K562 (cell line): ENCODE measurements around the gene UBE2D2. TPM values are rescaled to one million over a fixed set of nuclear protein-coding genes. Genes with fewer than 3 reads are reported as not detected.

ENCODE experiments used
- ATF1 ChIP-seq, 2 experiments: fragments of 450-650 bp in 1 of 2; IDR thresholded peaks; 2 replicates each; pipeline ENCODE4 v1.6.1; 2016; ENCODE audit warnings: missing compliant biosample characterization in 1 of 2, missing genetic modification characterization in 1 of 2
- CEBPB ChIP-seq: fragments of 450-650 bp; IDR thresholded peaks from 2 replicates; pipeline ENCODE4 v1.6.1; 2016; ENCODE audit warnings: missing genetic modification characterization, missing compliant biosample characterization
- EWSR1 ChIP-seq: fragments of 450-650 bp; IDR thresholded peaks from 2 replicates; pipeline ENCODE4 v1.6.1; 2018; ENCODE audit warnings: borderline replicate concordance, mild to moderate bottlenecking, low read depth, moderate library complexity; ENCODE audit not compliant: partially characterized antibody
- FOXP1 ChIP-seq: sonication (generic); formaldehyde crosslinking; IDR thresholded peaks from 2 replicates; pipeline ENCODE4 v1.8.0; 2022; ENCODE audit warnings: mild to moderate bottlenecking, missing genetic modification reagents
- HIVEP1 ChIP-seq: fragments of 250-450 bp; sonication (Bioruptor Pico); IDR thresholded peaks from 2 replicates; pipeline ENCODE4 v1.4.0; 2020; ENCODE audit warnings: mild to moderate bottlenecking
- HNRNPK ChIP-seq: fragments of 200-400 bp; formaldehyde crosslinking; IDR thresholded peaks from one replicate; pipeline ENCODE4 v1.6.1; 2018; ENCODE audit warnings: mild to moderate bottlenecking, low read depth, low read length; ENCODE audit not compliant: poor library complexity, severe bottlenecking
- KDM4B ChIP-seq, 2 experiments: fragments of 450-650 bp in 1 of 2; sonication (generic) in 1 of 2; IDR thresholded peaks; 2 replicates each; pipeline ENCODE4 v1.6.1; 2016 to 2017; ENCODE audit warnings: borderline replicate concordance in 2 of 2, antibody characterized with exemption in 1 of 2, low read depth in 1 of 2, mild to moderate bottlenecking in 1 of 2
- MAFG ChIP-seq: fragments of 450-650 bp; conservative IDR thresholded peaks from 2 replicates; pipeline ENCODE4 v1.6.1; 2016; ENCODE audit warnings: missing genetic modification characterization, missing compliant biosample characterization
- MBD2 ChIP-seq: sonication (generic); IDR thresholded peaks from 2 replicates; pipeline ENCODE4 v1.6.1; 2016; ENCODE audit warnings: low read depth, borderline replicate concordance
- PCBP2 ChIP-seq: fragments of 200-400 bp; formaldehyde crosslinking; IDR thresholded peaks from 2 replicates; pipeline ENCODE4 v1.6.1; 2018; ENCODE audit warnings: low read length, low read depth, mild to moderate bottlenecking, moderate library complexity; ENCODE audit not compliant: poor library complexity, severe bottlenecking
- RBM14 ChIP-seq: fragments of 200-400 bp; formaldehyde crosslinking; IDR thresholded peaks from 2 replicates; pipeline ENCODE4 v1.6.1; 2018; ENCODE audit warnings: low read depth, mild to moderate bottlenecking, low read length, moderate library complexity, borderline replicate concordance; ENCODE audit not compliant: insufficient read depth
- RFX1 ChIP-seq: fragments of 450-650 bp; IDR thresholded peaks from 2 replicates; pipeline ENCODE4 v1.6.1; 2016; ENCODE audit warnings: mild to moderate bottlenecking, moderate library complexity
- SMARCA5 ChIP-seq: fragments of 450-650 bp; IDR thresholded peaks from 2 replicates; pipeline ENCODE4 v1.6.1; 2016
- SRSF1 ChIP-seq: fragments of 200-400 bp; formaldehyde crosslinking; IDR thresholded peaks from 2 replicates; pipeline ENCODE4 v1.6.1; 2017; ENCODE audit warnings: mild to moderate bottlenecking, low read depth, low read length, moderate library complexity
- TAF9B ChIP-seq: fragments of 450-650 bp; IDR thresholded peaks from 2 replicates; pipeline ENCODE4 v1.6.1; 2018; ENCODE audit warnings: mild to moderate bottlenecking; ENCODE audit not compliant: partially characterized antibody
- ZC3H8 ChIP-seq: fragments of 450-650 bp; IDR thresholded peaks from 2 replicates; pipeline ENCODE4 v1.6.1; 2017
- ZNF23 ChIP-seq: fragments of 250-450 bp; sonication (Bioruptor Pico); IDR thresholded peaks from 2 replicates; pipeline ENCODE4 v1.4.0; 2020; ENCODE audit warnings: mild to moderate bottlenecking
- ZNF282 ChIP-seq: sonication (generic); formaldehyde crosslinking; IDR thresholded peaks from 2 replicates; pipeline ENCODE4 v1.8.1; 2023; ENCODE audit warnings: missing genetic modification reagents
- ZNF75A ChIP-seq: fragments of 450-650 bp; formaldehyde crosslinking; IDR thresholded peaks from 2 replicates; pipeline ENCODE4 v1.4.0; 2020; ENCODE audit warnings: mild to moderate bottlenecking
- polyA plus RNA-seq, 8 experiments: library from polyadenylated mRNA; depleted of rRNA in 4 of 8; stranded (reverse) in 5 of 8; unstranded in 3 of 8; fragments of >200 nt; fragmentation: Nextera tagmentation in 2 of 8; fragmentation: Illumina TruSeq in 1 of 8; extraction: Ambion mirVana in 2 of 8; extraction: Trizol in 1 of 8; gene quantifications; 2 replicates each; pipeline versions ENCODE4 v1.2.1 to v1.2.3, GENCODE V29; 2011 to 2014; ENCODE audit warnings: inconsistent platforms in 1 of 8, missing spikeins in 1 of 8
- total RNA-seq, 7 experiments: library from RNA; depleted of rRNA in 6 of 7; stranded (reverse); fragments of >200 nt in 6 of 7; fragmentation: Illumina TruSeq in 2 of 7; extraction: Trizol in 2 of 7; gene quantifications; 2 replicates each; pipeline versions ENCODE4 v1.2.1 to v1.2.3, GENCODE V29; 2011 to 2021; ENCODE audit warnings: low replicate concordance in 1 of 7
- TF ChIP-seq, protein P1 (sequence below), 2 experiments: fragments of 450-650 bp in 1 of 2; sonication (generic) in 1 of 2; formaldehyde crosslinking; conservative IDR thresholded peaks; 2 replicates each; pipeline versions ENCODE4 v1.4.0 to v1.8.1; 2020 to 2022; ENCODE audit warnings: mild to moderate bottlenecking in 1 of 2, missing genetic modification reagents in 1 of 2
- TF ChIP-seq, protein P2 (sequence below): IDR thresholded peaks from 2 replicates; pipeline ENCODE4 v1.6.1; 2012; ENCODE audit warnings: low read depth, low read length, improper control_type of control experiment, borderline replicate concordance
- TF ChIP-seq, protein P3 (sequence below), 3 experiments: fragments of 200-800 bp in 1 of 3; sonication (Bioruptor generic) in 1 of 3; sonication (generic) in 1 of 3; formaldehyde crosslinking in 1 of 3; IDR thresholded peaks; 2 replicates each; pipeline versions ENCODE4 v1.6.1 to v1.8.0; 2016 to 2022; ENCODE audit warnings: mild to moderate bottlenecking in 2 of 3, missing compliant biosample characterization in 2 of 3, missing genetic modification characterization in 2 of 3, missing genetic modification reagents in 1 of 3
- TF ChIP-seq, protein P4 (sequence below): fragments of 450-650 bp; IDR thresholded peaks from 2 replicates; pipeline ENCODE4 v1.6.1; 2016

The UBE2D2 gene
- total and polyA plus RNA-seq, 9 of the 15 experiments (the other 6 are each of a cell fraction or from before 2014, with no cell fraction given): 53.6 to 198 (median 122) TPM

DNA sequence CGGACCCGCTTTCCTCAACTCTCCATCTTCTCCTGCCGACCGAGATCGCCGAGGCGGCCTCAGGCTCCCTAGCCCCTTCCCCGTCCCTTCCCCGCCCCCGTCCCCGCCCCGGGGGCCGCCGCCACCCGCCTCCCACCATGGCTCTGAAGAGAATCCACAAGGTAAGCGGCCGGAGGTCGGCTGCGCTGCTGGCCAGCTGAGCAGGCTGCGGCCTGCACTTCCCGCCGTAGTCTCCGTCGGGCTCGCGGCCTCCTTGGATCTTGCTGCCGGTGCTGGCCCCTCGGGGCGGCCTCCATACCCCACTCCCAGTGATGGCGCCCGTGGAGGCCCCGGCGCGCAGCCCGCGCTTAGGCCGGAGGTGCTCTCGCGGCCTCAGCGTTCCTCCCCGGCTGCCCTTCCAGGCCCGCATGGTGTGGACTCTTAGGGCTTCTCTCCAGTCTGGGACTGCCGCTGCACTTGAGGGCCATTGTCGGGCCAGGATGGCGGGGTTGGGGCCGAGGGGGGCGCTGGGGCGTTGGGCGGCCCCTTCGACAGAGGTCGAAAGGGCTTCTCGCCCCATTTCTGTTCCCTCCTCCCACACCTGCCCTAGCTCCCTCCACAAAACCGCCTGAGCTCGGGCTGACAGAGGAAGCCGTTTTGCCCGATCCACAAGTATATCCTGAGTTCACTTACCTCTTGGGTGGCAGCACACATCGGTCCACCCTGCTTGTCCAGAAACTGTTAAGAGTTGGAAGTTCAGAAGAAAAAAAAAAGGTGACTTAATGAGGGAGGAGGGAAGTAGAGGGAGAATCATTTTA is 714 bp downstream of the UBE2D2 start (continued):
- no peak for TF ChIP-seq SRSF1
- TF ChIP-seq ZNF75A (CRISPR knock-in tag): no peak
- TF ChIP-seq TAF9B: no peak
- TF ChIP-seq HIVEP1 (CRISPR knock-in tag): no peak
- TF ChIP-seq ZC3H8: no peak
- TF ChIP-seq KDM4B (IDR thresholded peaks at IDR 0.05; ENCODE audit: borderline replicate concordance in 2 of 2, low read depth in 1 of 2): no peak
- no peak for TF ChIP-seq EWSR1
- TF ChIP-seq ATF1 (CRISPR knock-in tag; IDR thresholded peaks at IDR 0.05): no peak
- TF ChIP-seq ATF1 (tag; IDR thresholded peaks at IDR 0.05): no peak
- no peak for TF ChIP-seq FOXP1 (CRISPR knock-in tag)
- TF ChIP-seq HNRNPK: no peak
- no peak for TF ChIP-seq CEBPB
- TF ChIP-seq, protein P1, sequence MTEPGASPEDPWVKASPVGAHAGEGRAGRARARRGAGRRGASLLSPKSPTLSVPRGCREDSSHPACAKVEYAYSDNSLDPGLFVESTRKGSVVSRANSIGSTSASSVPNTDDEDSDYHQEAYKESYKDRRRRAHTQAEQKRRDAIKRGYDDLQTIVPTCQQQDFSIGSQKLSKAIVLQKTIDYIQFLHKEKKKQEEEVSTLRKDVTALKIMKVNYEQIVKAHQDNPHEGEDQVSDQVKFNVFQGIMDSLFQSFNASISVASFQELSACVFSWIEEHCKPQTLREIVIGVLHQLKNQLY (CRISPR knock-in tag; conservative IDR thresholded peaks at IDR 0.05): no peak
- TF ChIP-seq, protein P2, sequence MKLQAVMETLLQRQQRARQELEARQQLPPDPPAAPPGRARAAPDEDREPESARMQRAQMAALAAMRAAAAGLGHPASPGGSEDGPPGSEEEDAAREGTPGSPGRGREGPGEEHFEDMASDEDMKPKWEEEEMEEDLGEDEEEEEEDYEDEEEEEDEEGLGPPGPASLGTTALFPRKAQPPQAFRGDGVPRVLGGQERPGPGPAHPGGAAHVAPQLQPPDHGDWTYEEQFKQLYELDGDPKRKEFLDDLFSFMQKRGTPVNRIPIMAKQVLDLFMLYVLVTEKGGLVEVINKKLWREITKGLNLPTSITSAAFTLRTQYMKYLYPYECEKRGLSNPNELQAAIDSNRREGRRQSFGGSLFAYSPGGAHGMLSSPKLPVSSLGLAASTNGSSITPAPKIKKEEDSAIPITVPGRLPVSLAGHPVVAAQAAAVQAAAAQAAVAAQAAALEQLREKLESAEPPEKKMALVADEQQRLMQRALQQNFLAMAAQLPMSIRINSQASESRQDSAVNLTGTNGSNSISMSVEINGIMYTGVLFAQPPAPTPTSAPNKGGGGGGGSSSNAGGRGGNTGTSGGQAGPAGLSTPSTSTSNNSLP: no peak
- TF ChIP-seq RBM14: no peak
- TF ChIP-seq ZNF282 (CRISPR knock-in tag): no peak
- no peak for TF ChIP-seq MBD2
- no peak for TF ChIP-seq MAFG (tag)
- no peak for TF ChIP-seq SMARCA5
- TF ChIP-seq, protein P3, sequence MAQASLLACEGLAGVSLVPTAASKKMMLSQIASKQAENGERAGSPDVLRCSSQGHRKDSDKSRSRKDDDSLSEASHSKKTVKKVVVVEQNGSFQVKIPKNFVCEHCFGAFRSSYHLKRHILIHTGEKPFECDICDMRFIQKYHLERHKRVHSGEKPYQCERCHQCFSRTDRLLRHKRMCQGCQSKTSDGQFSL (CRISPR knock-in tag; IDR thresholded peaks at IDR 0.05): no peak
- TF ChIP-seq, protein P3 (tag; IDR thresholded peaks at IDR 0.05): no peak
- TF ChIP-seq PCBP2: no peak
- TF ChIP-seq, protein P4, sequence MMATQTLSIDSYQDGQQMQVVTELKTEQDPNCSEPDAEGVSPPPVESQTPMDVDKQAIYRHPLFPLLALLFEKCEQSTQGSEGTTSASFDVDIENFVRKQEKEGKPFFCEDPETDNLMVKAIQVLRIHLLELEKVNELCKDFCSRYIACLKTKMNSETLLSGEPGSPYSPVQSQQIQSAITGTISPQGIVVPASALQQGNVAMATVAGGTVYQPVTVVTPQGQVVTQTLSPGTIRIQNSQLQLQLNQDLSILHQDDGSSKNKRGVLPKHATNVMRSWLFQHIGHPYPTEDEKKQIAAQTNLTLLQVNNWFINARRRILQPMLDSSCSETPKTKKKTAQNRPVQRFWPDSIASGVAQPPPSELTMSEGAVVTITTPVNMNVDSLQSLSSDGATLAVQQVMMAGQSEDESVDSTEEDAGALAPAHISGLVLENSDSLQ: no peak
- no peak for TF ChIP-seq RFX1
- no peak for TF ChIP-seq ZNF23
